ENCODE data around the gene FAM83F.
"Not testable (repeated sequence)": the region's sequence is repeated elsewhere in the genome, so short reads cannot be mapped to it uniquely, and the experiment has no call there.

Gene FAM83F

DNA sequence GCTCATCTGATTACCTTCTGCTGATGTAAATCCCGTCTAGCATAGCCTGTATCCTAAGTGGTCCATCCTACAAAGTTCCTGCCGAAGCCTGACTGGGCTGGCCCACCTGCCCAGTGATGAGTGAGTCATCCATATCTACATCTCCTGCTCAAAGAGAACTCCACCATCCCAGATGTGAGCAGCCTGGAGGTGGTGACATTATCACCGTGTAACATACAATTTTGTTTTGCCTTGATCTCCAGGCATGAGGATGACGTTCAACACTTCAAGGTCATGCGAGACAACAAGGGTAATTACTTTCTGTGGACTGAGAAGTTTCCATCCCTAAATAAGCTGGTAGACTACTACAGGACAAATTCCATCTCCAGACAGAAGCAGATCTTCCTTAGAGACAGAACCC is 29.0 kb upstream of the FAM83F start:
- DNase-seq (ENCODE audit: low read depth), result no peak

DNA sequence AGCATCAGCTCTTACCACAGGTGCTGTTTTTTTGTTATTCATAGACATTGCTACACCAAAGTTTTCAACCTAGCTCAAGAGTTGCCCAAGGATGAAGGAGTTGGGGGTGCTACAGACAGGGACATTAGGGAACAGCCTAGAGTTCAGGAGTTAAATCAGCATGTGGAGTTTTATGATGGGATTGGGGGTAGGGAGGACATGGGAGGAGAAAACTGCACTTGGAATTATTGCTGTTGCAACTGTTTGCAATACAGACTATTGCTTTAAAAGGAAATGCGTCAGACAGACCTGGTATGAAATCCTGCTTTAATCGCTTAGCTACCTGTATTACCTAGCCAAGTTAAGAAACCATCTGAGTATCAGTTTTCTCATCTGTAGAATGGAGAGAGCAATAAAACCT is 28.3 kb upstream of the FAM83F start:
- no peak for DNase-seq (ENCODE audit: low read depth)

- no peak for DNase-seq (ENCODE audit: low read depth)
These were observed 27.5 kb upstream of the FAM83F start for GRCh38 chr22:39967103-39967829.

DNA sequence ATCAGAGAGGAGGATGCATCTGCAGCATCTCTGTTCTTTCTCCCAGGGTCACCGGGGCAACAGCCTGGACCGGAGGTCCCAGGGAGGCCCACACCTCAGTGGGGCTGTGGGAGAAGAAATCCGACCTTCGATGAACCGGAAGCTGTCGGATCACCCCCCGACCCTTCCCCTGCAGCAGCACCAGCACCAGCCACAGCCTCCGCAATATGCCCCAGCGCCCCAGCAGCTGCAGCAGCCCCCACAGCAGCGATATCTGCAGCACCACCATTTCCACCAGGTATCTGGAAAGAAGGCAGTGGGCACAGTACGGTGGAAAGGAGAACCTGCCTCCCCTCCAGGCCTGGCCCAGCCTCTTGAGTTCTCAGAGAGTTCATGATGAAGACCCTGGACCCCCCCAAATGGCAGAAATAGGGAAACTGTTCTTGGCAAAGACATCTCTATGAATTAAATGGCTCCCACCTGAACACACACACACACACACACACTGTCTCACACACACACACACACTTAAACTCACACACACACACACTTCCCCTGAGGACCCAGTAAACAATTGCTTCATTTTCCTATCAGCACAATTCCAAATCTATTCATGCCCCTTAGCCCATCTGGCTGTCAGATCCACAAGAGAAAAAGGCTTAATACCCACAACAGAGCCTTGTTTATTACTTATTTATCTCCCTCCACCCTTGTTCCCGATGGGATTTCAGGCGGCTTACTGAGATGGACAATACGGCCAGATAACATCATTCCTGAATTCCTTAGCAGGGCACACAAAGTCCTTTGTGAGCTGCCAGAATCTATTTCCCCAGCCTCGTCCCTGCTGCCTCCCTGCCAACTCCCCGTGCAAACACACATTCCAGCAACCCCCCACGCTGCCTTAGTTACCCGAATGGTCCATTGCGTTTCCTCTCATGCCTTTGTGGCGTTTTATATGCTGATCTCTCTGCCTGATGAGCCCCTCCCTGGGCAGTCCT is 26.5 kb upstream of the FAM83F start:
- DNase-seq (ENCODE audit: low read depth), result no peak

DNA sequence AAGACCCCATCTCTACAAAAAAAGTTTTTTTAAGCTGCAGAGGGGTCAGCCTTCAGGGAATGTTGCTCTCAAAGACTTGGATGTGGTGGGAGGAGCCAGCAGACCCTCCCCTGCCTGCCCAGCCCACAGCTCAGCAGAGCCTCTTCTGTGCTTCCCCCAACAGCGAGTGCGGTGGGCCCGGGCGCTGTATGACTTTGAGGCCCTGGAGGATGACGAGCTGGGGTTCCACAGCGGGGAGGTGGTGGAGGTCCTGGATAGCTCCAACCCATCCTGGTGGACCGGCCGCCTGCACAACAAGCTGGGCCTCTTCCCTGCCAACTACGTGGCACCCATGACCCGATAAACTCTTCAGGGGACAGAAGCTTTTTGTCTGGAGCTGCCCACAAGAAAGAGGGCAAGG is 24.0 kb upstream of the FAM83F start:
- no peak for DNase-seq (ENCODE audit: low read depth)

DNA sequence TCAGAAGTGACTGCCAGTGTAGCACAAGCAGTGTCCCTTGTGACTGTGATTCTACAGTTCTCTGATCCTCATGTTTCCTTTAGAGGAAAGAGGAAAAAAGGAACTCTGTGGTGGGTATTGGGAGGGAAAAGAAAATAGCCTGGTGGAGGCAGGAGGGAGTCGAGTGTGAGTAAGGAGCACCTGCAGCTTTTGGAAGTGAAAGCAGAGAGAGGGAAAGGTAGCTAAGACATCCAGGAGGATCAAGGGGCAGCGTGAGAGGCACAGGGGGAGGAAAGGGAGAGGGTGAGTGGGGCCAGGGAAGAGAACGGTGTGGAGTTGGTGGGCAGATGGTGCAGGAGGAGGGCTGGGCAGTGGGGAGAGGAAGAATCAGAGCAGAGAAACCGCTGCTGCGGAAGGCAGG is 22.1 kb upstream of the FAM83F start:
- DNase-seq (ENCODE audit: low read depth), result no peak

DNA sequence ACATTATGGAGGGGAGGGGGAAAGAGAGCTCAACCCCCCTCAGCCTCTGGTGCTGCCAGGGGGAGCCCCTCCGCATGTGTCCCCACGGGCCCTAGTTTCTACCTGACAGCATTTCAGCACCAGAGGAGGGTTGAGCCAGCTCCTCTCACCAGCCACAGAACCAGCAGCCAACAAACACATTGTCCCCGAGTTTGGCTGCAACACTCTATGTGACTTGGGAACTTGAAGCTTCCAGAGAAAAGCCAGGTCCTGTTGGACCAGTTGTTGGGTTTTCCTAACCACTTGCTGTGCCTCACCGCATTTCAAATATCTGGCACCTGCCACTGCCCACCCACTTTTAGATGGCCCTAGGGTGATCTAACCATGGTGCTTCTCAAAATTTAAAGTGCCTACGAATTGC is 21.1 kb upstream of the FAM83F start:
- DNase-seq (ENCODE audit: low read depth), result no peak

GRCh38 chr22:39974065-39974464 is 20.7 kb upstream of the FAM83F start:
- DNase-seq (ENCODE audit: low read depth), result no peak

DNA sequence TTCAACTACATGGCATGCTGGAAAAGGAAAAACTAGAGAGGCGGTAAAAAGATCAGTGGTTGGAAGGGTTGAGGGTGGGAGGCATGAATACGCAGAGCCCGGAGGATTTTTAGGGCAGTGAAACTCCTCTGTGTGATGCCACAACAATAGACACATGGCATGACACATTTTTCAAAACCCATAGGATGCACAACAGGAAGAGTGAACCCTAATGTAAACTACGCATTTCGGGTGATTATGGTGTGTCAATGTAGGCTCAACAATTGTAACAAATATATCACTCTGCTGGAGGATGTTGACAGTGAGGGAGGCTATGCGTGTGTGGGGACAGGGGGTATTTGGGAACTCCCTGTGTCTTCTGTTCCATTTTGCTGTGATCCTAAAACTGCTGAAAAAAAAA is 15.7 kb upstream of the FAM83F start:
- no peak for DNase-seq (ENCODE audit: low read depth)

- DNase-seq (ENCODE audit: low read depth), result no peak
These were observed 15.3 kb upstream of the FAM83F start for GRCh38 chr22:39979458-39979857.

DNA sequence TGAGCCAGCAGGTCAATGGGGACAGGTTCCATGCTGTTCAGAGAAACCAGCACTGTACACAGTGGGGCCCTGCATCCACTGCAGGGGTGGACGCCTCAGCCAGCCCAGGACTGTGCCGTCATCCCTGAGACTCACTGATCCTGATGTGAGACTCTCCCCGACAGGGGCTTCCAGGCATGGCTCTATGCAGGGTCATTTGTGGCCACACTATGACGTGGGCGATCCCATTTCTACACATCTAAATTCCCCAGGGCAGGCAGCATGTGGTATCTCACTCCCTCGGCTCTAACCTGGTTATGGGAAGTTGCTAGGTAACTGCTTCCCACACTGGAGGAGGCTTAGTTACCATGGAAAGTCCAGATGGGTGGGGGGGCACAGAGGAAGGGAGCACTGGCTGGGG is 14.2 kb upstream of the FAM83F start:
- DNase-seq (ENCODE audit: low read depth), result no peak

DNA sequence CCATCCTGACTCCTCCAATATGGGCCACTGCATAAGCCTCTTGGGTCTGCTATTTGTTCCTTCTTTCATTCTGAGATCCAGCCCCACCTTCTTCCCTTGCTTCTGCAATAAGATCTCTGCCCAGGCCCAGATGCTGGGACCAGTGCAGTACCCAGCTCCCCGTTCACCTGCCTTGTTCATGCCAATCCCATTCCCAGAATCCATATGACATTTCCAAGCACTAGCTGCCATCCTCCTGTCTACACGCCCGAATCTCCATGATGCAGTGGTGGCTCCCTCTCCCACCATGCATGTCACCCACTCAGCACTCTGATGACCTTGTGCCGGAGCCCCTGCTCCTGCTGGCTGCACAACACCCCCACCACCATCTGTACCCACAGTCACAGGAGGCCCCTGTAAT is 11.4 kb upstream of the FAM83F start:
- no peak for DNase-seq (ENCODE audit: low read depth)

- DNase-seq (ENCODE audit: low read depth), result no peak
These were observed 10.7 kb upstream of the FAM83F start for GRCh38 chr22:39984006-39984405.

- no peak for DNase-seq (ENCODE audit: low read depth)
These were observed 10.0 kb upstream of the FAM83F start for GRCh38 chr22:39984746-39985145.

GRCh38 chr22:39985383-39986035 is 9.2 kb upstream of the FAM83F start:
- no peak for DNase-seq (ENCODE audit: low read depth)

DNA sequence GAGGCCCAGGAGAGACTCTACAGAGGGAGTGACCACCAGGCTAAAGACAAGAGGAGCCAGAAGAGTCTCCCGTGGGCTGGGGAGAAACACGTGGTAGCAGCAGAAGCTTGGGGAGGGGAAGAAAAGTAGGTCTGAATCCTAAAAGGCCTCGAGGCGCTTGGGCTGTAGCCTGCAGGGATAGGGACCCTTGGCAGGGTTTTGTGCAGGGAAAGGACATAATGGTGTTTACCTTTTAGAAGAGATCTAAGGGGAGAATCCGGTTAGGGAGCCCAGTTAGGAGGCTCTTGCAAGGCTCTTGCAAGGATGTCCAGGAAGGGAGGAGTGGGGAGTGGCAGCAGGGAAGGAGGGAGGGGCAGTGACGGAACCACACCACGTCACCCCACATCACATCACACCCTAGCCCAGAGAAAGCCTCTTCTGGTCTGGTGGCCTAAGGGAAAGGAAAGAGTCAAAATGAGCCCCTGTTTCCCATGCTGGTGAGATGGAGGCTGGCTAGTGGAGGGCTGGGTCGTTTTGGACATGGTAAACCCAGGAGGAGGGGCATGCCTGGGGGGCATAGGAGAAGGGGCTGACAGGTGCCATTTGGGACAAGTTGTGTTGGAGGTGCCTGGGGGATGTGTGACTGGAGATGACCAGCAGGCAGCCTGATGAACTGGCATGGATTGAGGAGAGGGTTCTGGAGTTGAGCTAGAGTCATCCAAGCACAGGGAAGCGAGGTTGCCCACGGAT is 6.2 kb upstream of the FAM83F start:
- DNase-seq (ENCODE audit: low read depth), result no peak

GRCh38 chr22:39989633-39990032 is 5.1 kb upstream of the FAM83F start:
- DNase-seq (ENCODE audit: low read depth), result no peak

DNA sequence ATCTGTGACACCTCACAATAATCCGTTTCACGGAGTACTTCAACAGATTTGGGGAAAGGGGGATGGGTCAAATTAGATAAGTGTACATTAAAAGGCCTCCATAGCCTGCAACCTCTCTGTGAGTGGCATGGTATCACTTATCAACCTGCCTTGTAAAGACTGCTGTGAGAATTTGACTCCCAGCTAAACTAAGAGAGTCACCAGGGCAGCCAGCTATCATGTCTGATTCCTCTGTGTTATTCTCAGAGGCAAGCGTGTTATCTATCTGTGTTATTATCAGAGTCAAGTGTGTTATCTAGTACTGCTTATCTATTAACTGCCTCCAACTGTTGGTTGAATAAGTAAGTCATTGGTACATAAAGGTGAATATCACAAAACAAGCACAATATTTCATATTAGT is 4.1 kb upstream of the FAM83F start:
- DNase-seq (ENCODE audit: low read depth), result no peak

GRCh38 chr22:39991159-39991860 is 3.4 kb upstream of the FAM83F start:
- no peak for DNase-seq (ENCODE audit: low read depth)

GRCh38 chr22:39992088-39992826 is 2.5 kb upstream of the FAM83F start:
- DNase-seq (ENCODE audit: low read depth), result no peak

DNA sequence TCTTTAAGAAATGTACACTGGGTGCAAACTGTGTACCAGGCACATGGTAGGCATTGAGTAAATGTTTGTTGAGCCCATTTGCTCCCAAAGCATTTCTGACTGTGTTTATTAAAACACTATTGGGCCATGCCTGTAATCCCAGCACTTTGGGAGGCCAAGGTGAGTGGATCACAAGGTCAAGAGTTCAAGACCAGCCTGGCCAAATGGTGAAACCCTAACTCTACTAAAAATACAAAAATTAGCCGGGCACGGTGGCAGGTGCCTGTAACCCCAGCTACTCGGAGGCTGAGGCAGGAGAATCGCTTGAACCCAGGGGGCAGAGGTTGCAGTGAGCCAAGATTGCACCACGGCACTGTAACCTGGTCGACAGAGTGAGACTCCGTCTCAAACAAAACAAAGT is 1.9 kb upstream of the FAM83F start:
- DNase-seq (ENCODE audit: low read depth), result not testable (repeated sequence)

All from stimulated activated CD8-positive, alpha-beta memory T cell treated with anti-CD3 and anti-CD28 coated beads, Interleukin-15, amount 100 ng/mL, for 1 hour (primary cell).